ENCODE results near the gene SNX32.
"Not testable (repeated sequence)": the region's sequence is repeated elsewhere in the genome, so short reads cannot be mapped to it uniquely, and the experiment has no call there.

The SNX32 gene

DNA sequence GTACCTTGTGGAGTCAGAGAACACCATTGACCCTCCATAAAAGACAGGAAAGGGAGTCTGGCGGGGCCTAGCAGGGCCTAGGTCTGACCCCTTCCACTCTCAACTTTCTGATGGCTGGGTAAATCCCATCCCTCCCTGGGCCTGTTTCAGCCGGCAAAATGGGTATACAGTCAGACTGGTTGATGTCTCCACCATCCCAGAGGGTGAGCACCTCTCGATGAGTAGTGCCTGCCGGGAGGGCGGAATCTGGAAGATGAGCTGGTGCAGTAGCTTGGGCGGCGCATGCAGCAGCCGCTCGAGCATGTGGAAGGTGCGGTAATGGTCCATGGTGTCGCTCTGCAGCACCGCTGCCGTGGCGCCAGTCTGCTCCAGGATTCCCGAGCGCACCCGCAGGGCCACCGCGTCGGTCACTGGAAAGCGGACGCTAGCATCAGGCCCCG, 54.0 kb downstream of the SNX32 start:
- no peak for DNase-seq

DNA sequence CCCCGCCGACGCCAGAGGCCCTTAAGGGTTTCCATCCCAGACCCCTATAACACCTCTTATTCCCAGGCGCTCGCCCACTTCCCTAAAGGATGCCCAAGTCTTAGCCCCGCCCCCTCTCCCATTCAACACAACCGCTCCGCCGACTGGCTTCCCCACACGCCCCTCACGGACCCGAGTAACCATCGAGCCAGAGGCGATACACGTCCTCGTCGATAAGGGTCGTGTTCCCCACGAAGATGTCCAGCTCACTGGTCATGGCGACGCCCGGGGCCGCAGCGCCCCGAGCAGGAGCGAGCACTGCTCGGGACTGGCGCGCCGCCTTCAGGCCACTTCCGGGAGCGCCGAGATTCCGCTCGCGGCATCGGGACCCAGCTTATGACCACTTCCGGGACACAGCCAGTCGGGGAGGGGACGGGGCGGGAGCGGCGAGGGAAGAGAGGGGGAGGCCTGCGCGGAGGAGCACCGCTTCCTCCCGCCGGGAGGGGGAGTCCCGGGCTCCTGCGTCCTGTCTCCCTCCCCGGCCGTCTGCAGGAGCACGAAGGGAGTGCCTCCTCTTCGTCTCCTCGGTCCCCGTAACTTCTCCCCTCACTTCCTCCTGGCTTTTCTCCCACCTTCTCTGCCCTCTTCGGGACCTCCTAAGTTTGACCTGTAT, 54.5 kb downstream of the SNX32 start, which contains the start of gene FIBP:
Gene FIBP, minus strand, starts transcription at position 309 of the 652 bp plus-strand sequence. Its CDS starts 53 bp downstream, at position 256.
- DNase-seq: peak; percentile 97

- DNase-seq: peak; percentile 99
These were observed 56.8 kb downstream of the SNX32 start, which contains the start of gene CCDC85B for GRCh38 chr11:65890324-65891218. TSS of gene CCDC85B (plus strand) at chr11:65890673. CDS start at chr11:65890784, 111 bp downstream.

GRCh38 chr11:65891219-65892136, 57.7 kb downstream of the SNX32 start:
- DNase-seq: peak; percentile 84

GRCh38 chr11:65892137-65892540, 58.4 kb downstream of the SNX32 start:
- not testable (repeated sequence) for DNase-seq

DNA sequence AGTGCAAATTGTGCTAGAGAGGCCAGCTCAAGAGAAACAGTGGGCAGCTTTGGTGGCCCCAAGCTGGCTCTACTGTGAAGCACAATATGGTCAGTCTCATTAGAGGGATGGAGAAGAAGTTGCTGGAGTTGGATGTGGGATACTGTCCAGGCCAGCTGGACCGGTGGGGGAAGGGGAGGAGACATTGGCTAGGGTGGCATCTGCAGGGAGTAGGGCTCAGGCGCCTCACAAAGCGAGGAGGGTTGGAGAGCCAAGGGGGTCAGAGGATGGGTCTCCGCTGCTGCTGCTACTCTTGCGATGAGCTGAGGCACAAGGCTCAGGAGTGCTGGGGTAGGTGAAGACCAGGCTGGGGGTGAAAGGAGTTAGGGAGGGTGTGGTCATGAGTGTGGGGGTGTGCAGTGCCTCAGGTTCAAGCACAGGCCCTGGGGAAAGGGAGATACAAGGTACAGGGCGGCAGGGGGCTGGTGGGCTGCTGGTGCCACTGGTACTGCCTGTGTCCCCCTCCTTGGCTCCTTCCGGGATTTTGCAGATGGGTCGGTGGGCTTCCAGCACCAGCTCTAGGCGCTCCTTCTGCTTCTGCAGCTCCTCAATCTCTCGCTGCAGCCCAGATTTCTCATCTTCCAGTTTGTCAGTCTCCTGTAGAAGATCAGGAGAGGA, 59.0 kb downstream of the SNX32 start:
- DNase-seq: no peak

GRCh38 chr11:65894034-65894591, 60.4 kb downstream of the SNX32 start:
- no peak for DNase-seq

DNA sequence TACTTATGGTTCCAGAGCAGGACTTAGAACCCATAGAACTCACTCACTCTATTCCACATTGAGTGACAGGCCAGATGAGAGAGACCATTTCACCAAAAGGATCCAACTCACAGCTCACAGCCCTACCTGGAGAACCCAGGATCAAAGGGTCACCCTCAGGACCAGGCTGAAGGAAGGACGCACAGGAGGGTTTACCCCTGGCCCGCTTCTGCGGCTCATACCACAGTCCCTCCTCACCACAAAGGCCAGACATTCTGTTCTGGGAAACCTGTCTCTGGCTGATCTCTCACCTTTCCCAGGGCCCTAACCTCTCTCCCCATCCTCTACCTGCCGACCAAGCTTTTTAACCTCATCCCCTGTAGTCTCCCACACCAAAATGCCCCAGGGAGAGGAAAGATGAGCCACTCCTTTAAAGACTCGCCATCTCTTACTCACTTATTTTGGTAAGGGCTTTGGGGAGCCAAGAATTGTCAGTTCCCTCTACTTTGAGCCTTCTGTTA, 61.8 kb downstream of the SNX32 start:
- DNase-seq: no peak

GRCh38 chr11:65896034-65896999, 62.6 kb downstream of the SNX32 start:
- no peak for DNase-seq

GRCh38 chr11:65897020-65897471, 63.3 kb downstream of the SNX32 start:
- no peak for DNase-seq

- no peak for DNase-seq
These were observed 65.0 kb downstream of the SNX32 start for GRCh38 chr11:65898656-65899355.

DNA sequence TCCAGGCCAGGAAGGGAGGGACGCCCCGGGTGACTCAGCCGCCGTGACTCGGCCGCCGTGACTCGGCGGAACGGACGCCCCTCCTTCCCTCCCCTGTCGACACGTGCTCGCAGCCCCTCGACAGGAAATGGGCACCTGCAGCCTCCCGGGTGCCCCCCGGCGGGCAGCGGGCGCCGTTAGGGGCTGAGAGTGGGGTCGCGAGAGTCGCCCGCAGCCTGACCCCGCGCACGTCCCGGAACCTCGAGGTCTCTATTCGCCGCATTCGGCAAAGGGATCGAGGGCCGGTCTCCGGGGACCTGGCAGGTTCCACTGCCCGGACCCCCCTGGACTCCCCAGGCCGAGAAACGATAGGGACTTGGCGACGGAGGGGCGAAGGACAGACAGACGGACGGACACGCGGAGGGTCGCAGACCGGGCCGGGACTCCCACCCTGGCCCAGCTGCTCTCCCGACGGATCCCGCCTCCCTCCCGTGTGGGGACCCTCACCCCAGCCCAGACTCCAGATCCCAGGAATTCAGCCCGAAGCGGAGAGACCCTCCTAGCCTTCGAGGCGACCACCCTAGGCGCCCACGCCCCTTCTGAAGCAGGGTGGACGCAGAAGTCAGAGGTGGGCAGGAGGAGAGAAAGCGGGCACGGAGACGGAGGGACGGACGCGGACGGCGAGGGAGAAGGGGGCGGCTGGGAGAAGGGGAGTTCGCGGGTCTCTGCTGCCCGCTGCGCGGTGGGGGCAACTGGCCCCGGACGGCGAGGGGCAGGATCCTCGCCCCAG, 65.8 kb downstream of the SNX32 start:
- DNase-seq: peak; percentile 90

DNA sequence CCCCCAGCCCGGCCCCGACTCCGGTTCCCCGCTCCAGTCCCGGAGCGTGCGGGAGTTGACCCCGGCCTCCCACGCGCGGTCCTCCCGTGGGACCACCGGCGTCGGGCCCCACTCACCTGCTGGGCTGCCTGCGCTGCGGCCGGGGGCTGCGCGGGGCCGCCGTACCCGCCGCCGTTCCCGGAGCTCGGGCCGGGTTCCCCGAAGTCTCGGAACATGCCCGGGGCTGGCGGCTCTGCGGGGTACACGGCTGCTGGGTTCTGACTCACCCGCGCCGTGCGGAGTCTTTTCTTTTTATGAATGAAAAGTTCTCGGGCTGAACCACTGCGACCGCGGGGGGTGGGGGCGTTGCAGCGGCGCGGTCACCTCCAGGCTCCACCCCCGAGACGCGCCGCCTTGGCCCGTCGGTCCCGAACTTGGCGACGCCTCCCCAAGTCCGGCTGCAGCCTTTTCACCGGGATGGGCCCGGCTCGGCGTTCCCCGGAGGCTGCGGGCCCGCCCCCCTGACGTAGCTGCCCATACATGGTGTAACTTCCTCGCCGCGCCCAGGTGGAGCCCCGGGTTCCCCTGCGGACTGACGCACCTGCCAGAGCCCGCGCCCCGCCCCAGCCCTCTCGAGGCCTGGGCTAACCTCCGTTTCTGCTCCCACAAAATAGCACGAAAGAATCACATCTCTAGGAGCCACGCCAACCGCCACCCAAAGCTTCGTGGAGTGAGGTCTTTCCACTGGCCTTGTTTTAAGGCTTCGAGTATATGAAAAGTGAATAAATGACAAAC, 66.5 kb downstream of the SNX32 start, which contains the start of gene FOSL1:
Gene FOSL1, minus strand, starts transcription at position 264 of the 774 bp plus-strand sequence. Its CDS starts 49 bp downstream, at position 215.
- DNase-seq: peak; percentile 96

DNA sequence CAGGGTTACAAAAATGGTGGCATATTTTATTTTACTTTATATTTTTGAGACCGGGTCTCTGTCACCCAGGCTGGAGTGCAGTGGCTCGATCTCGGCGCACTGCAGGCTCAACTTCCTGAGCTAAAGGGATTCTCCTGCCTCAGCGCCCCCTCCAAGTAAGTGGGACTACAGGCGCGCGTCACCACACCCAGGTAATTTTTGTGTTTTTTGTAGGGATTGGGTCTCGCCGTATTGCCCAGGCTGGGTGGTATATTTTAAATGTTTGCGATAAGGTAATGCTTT, 67.1 kb downstream of the SNX32 start:
- DNase-seq: no peak

GRCh38 chr11:65903068-65903481, 69.3 kb downstream of the SNX32 start:
- DNase-seq: no peak

Measured in activated CD8-positive, alpha-beta memory T cell treated with anti-CD3 and anti-CD28 coated beads for 24 hours (primary cell).